HepG2 (cell line): Measurements from ENCODE around the gene YWHAQ. TPM values are rescaled to one million over a fixed set of nuclear protein-coding genes. Genes with fewer than 3 reads are reported as not detected.

ENCODE experiments used
- ATAD3A ChIP-seq: sonication (generic); formaldehyde crosslinking; IDR thresholded peaks from 2 replicates; pipeline ENCODE4 v1.4.0; 2020; ENCODE audit warnings: missing genetic modification reagents
- CENPT ChIP-seq: sonication (generic); formaldehyde crosslinking; IDR thresholded peaks from 2 replicates; pipeline ENCODE4 v1.8.0; 2022; ENCODE audit warnings: low read depth, mild to moderate bottlenecking, moderate library complexity, missing genetic modification reagents
- FOXP1 ChIP-seq, 2 experiments: fragments of 450-650 bp in 1 of 2; IDR thresholded peaks; 2 replicates each; pipeline ENCODE4 v1.6.1; 2017 to 2018; ENCODE audit warnings: antibody characterized with exemption in 1 of 2
- GABPB1 ChIP-seq: IDR thresholded peaks from 2 replicates; pipeline ENCODE4 v1.6.1; 2016; ENCODE audit warnings: mild to moderate bottlenecking, missing genetic modification reagents, moderate library complexity, missing compliant biosample characterization
- HMG20A ChIP-seq: IDR thresholded peaks from 2 replicates; pipeline ENCODE4 v1.6.1; 2016; ENCODE audit warnings: borderline replicate concordance
- PLSCR1 ChIP-seq: sonication (generic); formaldehyde crosslinking; IDR thresholded peaks from 2 replicates; pipeline ENCODE4 v1.5.0; 2020; ENCODE audit warnings: missing genetic modification reagents, mild to moderate bottlenecking, borderline replicate concordance
- PPARG ChIP-seq: conservative IDR thresholded peaks from 2 replicates; pipeline ENCODE4 v1.6.1; 2016; ENCODE audit warnings: missing biosample characterization, missing genetic modification reagents
- RFXAP ChIP-seq: sonication (generic); formaldehyde crosslinking; IDR thresholded peaks from 2 replicates; pipeline ENCODE4 v1.4.0; 2020; ENCODE audit warnings: missing genetic modification reagents, borderline replicate concordance
- SNAI1 ChIP-seq: sonication (generic); formaldehyde crosslinking; IDR thresholded peaks from 2 replicates; pipeline ENCODE4 v1.5.0; 2020; ENCODE audit warnings: mild to moderate bottlenecking, missing genetic modification reagents, borderline replicate concordance
- SNAPC4 ChIP-seq: sonication (generic); formaldehyde crosslinking; IDR thresholded peaks from 2 replicates; pipeline ENCODE4 v1.4.0; 2020; ENCODE audit warnings: mild to moderate bottlenecking, missing genetic modification reagents
- TFAP4 ChIP-seq: sonication (generic); IDR thresholded peaks from 2 replicates; pipeline ENCODE4 v1.6.1; 2016; ENCODE audit warnings: low read depth, borderline replicate concordance
- ZBTB26 ChIP-seq: IDR thresholded peaks from 2 replicates; pipeline ENCODE4 v1.6.1; 2016; ENCODE audit warnings: missing compliant biosample characterization, missing genetic modification reagents, borderline replicate concordance
- ZNF142 ChIP-seq: sonication (generic); formaldehyde crosslinking; IDR thresholded peaks from 2 replicates; pipeline ENCODE4 v1.4.0; 2020; ENCODE audit warnings: missing genetic modification reagents
- ZNF335 ChIP-seq: sonication (generic); formaldehyde crosslinking; IDR thresholded peaks from 2 replicates; pipeline ENCODE4 v1.4.0; 2020; ENCODE audit warnings: missing genetic modification reagents
- ZNF567 ChIP-seq: sonication (generic); formaldehyde crosslinking; IDR thresholded peaks from 2 replicates; pipeline ENCODE4 v1.8.1; 2023; ENCODE audit warnings: mild to moderate bottlenecking, missing genetic modification reagents, borderline replicate concordance
- ZNF75D ChIP-seq: sonication (generic); formaldehyde crosslinking; IDR thresholded peaks from 2 replicates; pipeline ENCODE4 v1.8.1; 2023; ENCODE audit warnings: missing genetic modification reagents, mild to moderate bottlenecking, borderline replicate concordance
- polyA plus RNA-seq, 8 experiments: library from polyadenylated mRNA; depleted of rRNA in 3 of 8; stranded (reverse) in 7 of 8; unstranded in 1 of 8; fragments of >200 nt; fragmentation: Illumina TruSeq in 4 of 8; extraction: Trizol in 4 of 8; gene quantifications; 2 replicates each; pipeline versions ENCODE4 v1.2.1 to v1.2.3, GENCODE V29; 2011 to 2016; ENCODE audit warnings: low read depth in 4 of 8, missing spikeins in 1 of 8, mixed read lengths in 1 of 8; ENCODE audit not compliant: insufficient read depth in 1 of 8
- total RNA-seq, 5 experiments: library from RNA; depleted of rRNA; stranded (reverse); fragments of >200 nt; fragmentation: Illumina TruSeq; extraction: Trizol; gene quantifications; 2 replicates each; pipeline ENCODE4 v1.2.3, GENCODE V29; 2016; ENCODE audit warnings: low read depth in 1 of 5

The YWHAQ gene
- total and polyA plus RNA-seq, 2 of the 13 experiments (the other 11 are each of a cell fraction or from before 2014, with no cell fraction given) = 160 to 304 TPM

- no peak for TF ChIP-seq ZNF142 (CRISPR knock-in tag)
- TF ChIP-seq SNAPC4 = no peak
- no peak for TF ChIP-seq ZNF75D
- no peak for TF ChIP-seq PPARG
- 0 out of 2 replicates have a peak, but pooled peaks have one; percentile 22 for TF ChIP-seq GABPB1 (CRISPR knock-in tag)
- no peak for TF ChIP-seq FOXP1 (IDR thresholded peaks at IDR 0.05)
- peak; percentile 25; the same call in 1 of the 2 replicates for TF ChIP-seq FOXP1 (CRISPR knock-in tag; IDR thresholded peaks at IDR 0.05)
- no peak for TF ChIP-seq PLSCR1
- TF ChIP-seq ATAD3A (CRISPR knock-in tag) = no peak
- no peak for TF ChIP-seq CENPT (CRISPR knock-in tag)
- peak; percentile 95 for TF ChIP-seq TFAP4
- TF ChIP-seq RFXAP (CRISPR knock-in tag) = no peak
- TF ChIP-seq ZNF335 (CRISPR knock-in tag) = no peak
- no peak for TF ChIP-seq ZNF567 (CRISPR knock-in tag)
- TF ChIP-seq HMG20A (CRISPR knock-in tag) = peak; percentile 39; the same call in 1 of the 2 replicates
- TF ChIP-seq ZBTB26 (CRISPR knock-in tag) = 0 out of 2 replicates have a peak, but pooled peaks have one; percentile 11
- TF ChIP-seq SNAI1 (CRISPR knock-in tag) = no peak
Observed at GRCh38 chr2:9638532-9638931, 7.7 kb upstream of the YWHAQ start (continued).
